GM19328 (cell line): ENCODE measurements around the gene EHMT1.
"Not testable (repeated sequence)": the region's sequence is repeated elsewhere in the genome, so short reads cannot be mapped to it uniquely, and the experiment has no call there.

Experiments
- ATAC-seq: cut with Tn5 transposase; IDR thresholded peaks from one replicate; pipeline ENCODE4 v1.9.1; 2021; ENCODE audit warnings: mild to moderate bottlenecking, moderate library complexity; ENCODE audit not compliant: unreplicated experiment

Gene EHMT1

DNA sequence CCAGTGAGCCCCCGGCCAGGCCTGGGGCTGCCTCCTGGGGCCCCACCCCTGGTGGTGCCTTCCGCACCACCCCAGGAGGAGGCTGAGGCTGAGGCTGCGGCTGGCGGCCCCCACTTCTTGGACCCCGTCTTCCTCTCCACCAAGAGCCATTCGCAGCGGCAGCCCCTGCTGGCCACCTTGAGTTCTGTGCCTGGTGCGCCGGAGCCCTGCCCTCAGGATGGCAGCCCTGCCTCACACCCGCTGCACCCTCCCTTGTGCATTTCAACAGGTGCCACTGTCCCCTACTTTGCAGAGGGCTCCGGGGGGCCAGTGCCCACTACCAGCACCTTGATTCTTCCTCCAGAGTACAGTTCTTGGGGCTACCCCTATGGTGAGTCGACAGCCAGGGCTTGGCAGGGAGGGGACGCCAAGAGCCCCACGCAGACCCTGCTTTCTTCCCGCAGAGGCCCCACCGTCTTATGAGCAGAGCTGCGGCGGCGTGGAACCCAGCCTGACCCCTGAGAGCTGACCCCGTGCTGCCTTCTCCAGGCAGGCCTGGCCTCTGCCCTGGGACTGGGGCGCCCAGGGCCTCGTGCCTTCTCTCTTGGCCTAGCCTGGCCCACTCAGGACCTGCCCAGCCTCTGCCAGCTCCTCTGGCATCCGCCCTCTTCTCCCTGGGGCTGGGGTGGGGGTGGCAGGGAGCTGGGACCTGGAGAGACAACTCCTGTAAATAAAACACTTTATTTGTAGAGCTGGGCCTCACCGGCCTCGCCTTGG lies 4.0 kb upstream of the EHMT1 start:
- no peak for ATAC-seq

DNA sequence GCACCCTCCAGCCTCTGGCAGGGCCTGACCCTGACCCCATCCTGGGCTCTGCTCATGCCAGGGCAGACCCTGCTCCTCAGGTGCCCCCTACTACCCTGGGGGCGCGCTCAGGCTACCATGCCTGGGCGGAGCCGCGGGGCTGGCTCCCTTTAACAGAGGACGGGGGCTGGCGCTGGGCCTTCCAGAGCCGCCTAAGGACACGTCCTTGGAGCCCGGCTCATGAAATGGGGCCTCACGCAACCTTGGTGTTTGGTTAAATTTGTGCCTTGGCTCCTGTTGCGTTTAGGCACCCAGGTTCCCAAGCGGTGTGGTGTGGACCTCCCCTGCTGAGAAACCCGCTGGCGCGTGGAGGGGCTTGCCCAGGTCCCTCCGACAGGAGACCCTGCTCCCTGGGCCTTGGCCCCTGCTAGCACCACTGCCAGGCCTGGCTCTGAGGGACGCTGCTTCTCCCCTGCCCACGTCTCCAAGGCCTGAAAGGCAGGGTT lies 3.4 kb upstream of the EHMT1 start:
- ATAC-seq: no peak

DNA sequence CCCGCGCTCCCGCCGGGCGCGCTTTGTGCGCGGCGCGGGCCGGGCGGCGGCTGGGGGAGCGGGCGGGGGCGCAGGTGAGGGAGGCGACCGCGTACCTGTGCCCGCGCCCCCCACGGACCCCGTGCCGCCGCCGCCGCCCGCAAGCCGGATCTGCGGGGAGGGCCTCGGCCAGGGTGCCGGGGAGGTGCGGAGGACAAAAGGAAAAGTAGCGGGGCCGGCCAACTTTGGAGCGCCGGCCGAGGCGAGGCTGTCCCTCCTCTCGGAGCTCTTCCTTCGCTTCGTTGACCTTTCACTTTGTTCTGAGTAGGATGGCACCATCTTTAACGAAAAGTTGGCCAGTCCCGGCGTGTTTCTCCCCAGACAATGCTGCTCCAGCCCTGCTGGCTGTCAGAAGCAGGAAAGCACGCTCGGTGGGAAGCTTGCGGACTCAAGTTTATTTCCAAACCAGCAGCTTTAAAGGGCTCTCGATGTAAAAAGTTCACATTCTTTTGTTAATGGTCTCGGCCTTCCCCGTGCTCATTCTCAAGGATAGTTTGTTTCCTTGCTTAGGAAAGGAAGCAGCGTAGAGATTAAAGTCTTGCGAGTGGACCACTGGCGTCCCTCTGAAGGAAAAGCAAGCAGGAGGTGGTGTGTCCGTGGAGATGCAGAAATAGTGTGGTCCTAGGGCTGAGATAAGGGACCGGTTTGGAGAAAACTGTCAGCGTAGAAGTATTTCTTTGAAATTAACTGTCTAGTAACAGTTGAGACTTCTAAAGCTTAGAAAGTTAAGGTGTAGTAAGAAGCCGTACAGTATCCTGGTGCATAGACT lies 639 bp downstream of the EHMT1 start:
- ATAC-seq: peak; percentile 19

DNA sequence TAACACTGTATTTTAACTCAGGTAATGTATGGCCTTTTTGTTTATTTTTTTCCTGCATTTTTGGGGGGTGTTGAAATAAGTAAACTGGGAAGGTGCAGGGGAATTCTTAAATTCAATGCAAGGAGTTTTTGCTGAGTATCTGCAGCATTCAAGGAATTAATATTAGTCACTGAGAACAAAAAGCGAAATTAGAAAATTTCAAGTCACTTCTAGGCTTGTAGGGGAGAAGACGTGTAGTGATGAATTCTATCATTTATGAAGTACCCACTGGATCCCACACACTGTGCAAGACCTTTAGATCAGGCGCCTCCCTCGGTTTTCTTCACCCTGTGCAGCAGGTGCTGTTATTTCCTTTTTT lies 1.2 kb downstream of the EHMT1 start:
- no peak for ATAC-seq

DNA sequence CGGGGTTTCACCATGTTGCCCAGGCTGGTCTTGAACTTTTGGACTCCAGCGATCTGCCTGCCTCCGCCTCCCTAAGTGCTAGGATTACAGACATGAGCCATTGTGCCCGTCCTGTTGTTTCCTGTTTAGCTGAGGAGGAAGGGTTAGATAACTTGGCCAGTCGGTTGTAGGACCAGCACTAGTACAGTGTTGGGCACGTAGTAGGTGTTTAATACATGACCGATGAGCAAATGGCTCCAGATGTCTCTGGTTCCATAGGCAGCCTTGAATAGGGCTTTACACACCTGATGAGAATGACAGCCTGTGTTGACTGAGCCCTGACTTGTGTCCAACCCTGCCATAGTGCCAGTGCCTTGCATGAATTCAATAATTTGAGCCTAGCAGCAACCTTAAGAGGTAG lies 1.8 kb downstream of the EHMT1 start:
- no peak for ATAC-seq

DNA sequence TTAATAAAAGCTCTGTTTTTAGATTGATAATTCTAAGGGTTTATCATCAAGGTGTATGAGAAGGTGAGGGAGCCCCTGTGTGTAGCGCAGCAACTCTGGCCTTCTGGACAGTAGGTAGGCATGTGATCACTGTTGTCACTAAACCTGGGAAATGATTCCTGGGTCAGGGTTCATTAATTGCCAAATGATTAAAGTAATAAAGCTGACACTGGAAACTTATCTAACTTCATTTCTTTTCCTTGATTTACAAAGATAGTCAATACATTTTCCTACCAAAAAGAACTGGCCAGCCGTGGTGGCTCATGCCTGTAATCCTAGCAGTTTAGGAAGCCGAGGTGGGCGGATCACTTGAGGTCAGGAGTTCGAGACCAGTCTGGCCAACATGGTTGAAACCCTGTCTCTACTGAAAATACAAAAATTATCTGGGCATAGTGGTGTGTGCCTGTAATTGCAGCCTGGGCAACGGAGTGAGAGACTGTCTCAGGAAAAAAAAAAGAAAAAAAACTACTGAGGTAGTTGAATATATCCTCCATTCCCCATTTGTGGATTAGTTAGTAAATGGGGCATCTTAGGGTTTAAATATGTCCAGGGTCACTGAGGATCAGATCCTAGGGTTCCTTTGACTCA lies 2.4 kb downstream of the EHMT1 start:
- ATAC-seq: no peak

DNA sequence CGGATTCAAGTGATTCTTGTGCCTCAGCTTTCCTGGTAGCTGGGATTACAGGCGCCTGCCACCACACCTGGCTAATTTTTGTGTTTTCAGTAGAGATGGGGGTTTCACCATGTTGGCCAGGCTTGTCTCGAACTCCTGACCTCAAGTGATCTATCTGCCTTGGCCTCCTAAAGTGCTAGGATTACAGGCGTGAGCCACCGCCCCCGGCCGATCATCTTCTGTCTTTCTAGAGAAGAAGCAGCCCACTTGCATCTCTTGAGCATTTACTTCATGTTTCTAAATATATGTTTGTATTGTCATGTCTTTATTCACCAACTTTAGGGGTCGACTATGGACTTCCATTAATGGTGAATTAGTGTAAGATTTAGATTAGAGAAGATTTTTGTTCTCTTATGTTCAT lies 3.4 kb downstream of the EHMT1 start:
- not testable (repeated sequence) for ATAC-seq

DNA sequence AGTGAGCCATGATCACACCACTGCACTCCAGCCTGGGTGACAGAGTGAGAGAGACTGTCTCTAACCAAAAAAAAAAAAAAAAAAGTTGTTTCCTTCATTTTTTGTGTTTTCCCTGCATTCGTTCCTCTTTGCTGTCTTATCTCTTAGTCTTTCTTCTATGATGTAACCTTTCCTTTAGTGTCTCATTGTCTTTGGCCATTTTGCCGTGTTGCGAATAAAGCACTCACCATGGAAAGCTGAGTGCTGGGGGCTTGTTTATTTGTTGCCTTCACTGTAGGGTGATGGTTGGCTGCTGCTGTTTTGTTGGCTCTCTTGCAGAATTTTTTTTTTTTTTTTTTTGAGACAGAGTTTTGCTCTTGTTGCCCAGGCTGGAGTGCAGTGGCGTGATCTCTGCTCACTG lies 7.7 kb downstream of the EHMT1 start:
- no peak for ATAC-seq

DNA sequence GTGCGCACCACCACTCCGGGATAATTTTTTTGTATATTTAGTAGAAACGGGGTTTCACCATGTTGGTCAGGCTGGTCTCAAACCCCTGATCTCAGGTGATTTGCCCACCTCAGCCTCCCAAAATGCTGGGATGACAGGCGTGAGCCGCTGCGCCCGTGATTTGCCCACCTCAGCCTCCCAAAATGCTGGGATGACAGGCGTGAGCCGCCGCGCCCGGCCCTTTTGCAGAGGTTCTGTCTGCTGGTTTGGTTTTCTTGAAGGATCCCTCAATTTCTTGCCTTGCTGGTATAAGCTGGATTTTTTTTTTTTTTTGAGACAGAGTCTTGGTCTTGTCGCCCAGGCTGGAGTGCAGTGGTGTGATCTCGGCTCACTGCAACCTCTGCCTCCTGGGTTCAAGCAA lies 8.6 kb downstream of the EHMT1 start:
- ATAC-seq: not testable (repeated sequence)

DNA sequence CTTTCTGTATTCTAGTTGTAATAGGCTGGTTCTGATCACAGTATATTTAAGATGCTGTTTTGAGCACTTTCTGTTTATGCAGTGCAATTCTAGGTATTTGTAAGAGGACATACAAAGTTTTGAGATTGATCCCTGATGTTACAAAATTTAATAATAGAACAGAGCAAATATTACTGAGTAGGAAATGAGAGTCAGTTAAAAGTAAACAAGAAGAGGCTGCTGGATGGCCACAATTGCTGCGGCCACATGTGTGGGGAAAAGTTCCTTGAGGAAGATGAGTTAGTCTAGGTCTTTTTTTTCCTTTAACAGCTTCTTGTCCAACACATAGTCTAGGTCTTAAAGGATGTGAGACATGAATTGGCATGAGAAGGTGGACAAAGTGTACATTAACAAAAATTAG lies 11.3 kb downstream of the EHMT1 start:
- no peak for ATAC-seq

DNA sequence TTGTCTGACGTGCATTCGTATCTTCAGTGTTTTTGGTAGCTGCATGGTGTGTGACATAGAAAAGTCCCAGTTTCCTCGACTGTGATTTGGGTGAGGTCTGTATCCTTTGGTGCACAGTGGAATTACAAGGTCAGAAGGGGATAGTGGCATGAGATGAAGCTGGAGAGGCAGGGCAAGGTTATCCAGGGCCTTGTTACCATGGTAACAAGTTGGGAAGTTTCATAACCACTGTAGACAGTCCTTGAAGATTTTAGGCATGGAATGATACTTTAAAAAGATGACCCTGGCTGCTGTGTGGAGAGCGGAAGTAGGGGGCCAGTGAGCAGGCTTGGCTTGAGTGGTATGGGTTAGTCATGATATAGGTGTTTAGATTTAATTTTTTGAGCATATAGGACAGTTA lies 11.9 kb downstream of the EHMT1 start:
- ATAC-seq: no peak

DNA sequence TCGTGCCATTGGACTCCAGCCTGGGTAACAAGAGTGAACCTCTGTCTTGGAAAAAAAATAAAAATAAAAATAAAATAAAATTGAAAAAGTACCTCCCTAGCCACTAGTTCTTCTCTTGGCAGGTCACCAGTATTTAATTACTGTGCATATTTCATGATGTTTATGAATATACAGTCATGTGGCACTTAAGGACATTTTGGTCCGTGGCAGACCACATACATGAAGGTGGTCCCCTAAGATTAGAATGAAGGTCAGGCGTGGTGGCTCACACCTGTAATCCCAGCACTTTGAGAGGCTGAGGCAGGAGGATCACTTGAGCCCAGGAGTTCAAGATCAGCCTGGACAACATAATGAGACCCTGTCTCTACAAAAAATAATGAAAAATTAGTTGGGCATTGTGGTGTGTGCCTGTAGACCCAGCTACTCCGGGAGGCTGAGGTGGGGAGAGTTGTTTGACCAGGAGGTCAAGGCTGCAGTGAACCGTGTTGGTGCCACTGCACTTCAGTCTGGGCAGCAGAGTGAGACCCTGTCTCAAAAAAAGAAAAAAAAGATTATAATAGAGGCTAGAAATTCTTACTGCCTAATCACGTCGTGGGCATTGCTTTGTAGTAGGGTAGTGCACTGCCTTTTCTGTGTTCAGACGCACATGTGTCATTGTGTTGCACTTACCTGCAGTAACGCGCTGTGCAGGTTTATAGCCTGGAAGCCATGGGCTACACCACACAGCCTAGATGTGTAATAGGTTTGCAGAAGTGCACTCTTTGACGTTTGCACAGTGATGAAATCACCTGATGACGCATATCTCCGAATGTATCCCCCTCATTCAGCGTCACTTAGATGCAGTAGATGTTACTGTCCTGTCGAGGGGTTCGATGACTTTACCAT lies 12.8 kb downstream of the EHMT1 start:
- ATAC-seq: no peak

DNA sequence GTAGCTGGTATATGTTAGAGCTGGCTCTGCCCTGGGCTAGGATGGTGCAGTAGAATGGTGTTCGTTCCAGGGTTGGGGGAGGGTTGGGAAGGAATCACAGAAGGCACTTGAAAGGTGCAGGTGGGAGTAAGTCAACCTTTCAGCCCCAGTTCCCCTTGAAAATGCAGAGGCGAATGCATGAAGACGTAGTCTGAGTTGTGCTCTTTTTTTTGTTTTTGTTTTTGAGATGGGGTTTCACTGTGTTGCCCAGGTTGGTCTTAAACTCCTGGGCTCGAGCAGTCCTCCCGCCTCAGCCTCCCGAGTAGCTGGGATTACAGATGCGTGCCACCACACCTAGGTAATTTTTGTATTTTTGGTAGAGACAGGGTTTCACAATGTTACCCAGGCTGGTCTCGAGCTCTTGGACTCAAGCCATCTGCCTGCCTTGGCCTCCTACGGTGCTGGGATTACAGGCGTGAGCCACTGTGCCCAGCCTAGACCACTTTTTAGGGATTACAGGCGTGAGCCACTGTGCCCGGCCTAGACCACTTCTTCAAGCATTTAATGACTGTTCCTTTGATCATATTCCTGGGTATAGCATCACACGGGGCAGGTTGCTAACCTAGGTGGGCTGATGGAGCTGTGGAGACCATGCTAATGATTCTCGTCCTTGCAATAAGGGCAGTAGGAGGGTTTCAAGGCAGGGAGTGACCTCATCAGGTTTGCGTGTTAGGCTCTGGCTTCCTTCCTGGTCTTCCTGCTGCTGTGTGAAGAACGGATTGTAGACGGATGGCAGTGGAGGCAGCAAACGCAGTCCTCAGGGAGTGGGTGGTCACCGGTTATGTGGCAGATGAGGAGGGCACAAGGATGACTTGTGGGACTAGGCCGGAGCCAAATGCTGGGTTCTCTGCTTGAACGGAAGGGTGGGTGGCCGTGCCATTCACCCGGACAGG lies 13.7 kb downstream of the EHMT1 start:
- no peak for ATAC-seq

DNA sequence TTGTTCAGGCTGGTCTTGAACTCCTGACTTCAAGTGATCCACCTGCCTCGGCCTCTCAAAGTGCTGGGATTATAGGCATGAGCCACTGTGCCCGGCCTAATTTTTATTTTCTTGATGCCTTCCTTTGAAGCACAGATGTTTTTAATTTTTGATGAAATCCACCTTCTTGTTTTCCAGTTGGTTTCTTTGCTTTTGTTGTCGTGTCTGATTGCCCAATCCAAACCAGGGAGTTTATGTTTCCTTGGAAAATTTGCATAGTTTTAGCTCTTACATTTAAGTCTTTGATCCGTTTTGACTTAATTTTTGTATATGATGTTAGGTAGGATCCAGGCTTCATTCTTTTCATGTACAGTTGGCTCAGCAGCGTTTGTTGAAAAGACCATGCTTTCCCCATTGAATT lies 15.2 kb downstream of the EHMT1 start:
- ATAC-seq: no peak

DNA sequence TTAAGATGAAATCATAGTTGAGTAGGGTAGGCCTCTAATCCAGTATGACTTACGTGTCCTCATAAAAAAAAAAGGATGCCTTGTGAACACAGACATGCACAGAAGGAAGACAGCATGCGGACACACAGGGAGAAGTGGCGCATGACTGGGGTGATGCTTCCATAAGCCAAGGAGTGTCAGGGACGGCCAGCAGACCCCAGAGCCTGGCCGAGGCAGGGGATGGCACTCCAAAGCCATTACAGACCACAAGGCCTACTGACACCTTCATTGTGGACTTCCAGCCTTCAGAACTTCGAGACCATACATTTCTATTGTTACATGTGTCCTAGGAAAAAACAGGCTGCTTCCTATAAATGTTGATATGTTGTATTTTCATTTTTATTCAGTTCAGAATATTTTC lies 19.9 kb downstream of the EHMT1 start:
- ATAC-seq: no peak

DNA sequence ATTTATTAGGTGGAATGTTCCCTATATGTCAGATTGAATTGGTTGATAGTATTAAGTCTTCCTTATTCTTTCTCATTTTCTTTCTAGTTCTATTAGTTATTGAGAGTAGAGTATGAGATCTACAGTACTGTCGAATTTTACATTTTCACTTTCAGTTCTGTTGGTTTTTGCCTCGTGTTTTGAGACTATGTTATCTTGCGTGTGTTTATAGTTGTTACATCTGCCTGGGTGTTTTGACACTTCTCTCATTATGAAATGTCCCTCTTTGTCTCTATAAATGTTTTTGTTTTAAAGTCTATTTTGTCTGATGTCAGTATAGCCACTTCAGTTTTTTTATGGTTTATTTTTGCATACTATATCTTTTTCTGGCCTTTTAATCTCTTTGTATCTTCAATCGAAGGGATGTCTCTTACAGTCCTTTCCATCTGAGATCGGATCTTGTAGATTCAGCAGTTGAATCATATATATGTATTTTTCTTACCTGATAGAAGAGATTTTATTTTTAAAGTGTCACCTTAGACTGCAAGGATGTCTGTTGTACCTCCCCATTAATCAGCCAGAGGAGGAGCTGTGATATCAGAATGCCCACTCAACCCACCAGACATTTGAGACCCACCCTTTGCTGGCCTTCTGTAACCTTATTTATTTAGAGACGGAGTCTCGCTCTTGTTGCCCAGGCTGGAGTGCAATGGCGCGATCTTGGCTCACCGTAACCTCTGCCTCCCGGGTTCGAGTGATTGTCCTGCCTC lies 20.7 kb downstream of the EHMT1 start:
- no peak for ATAC-seq

DNA sequence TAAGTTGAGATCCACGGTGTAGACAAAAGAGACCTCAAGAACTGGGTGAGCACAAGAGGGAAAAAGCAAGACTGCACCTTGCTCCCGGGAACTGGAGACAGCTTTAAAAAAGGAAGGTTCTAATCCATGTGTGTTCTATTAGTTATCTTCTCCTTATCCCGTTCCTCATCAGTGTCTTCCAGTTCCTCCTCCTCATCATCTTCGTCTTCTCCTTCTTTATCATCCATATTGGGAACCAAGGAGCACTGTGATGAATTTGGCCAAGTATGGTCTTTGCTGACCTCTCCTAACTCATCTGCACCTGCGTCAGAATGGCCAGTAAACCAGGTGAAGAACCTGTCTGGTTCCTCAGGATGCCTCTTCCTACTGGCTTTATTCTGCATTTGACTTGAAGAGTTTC lies 22.1 kb downstream of the EHMT1 start:
- ATAC-seq: no peak

DNA sequence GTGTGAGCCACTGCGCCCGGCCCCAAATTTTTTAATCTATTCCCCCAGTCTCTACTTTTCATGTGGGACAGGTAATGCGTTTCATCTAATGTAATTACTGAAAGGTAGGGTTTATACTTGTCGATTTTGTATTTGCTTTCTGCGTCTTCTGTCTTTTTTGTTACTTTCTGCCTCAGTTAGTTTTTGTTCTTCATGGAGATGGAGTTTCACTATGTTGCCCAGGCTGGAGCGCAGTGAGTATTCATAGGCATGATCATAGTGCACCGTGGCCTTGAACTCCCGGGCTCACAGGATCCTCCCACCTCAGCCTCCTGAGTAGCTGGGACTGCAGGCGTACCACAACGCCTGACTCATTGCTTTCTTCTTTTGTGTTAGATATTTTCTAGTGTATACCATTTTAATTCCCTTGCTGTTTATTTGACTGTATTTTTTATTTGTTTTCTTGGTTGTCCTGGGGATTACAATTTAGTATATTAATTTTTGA lies 23.4 kb downstream of the EHMT1 start:
- ATAC-seq: no peak

DNA sequence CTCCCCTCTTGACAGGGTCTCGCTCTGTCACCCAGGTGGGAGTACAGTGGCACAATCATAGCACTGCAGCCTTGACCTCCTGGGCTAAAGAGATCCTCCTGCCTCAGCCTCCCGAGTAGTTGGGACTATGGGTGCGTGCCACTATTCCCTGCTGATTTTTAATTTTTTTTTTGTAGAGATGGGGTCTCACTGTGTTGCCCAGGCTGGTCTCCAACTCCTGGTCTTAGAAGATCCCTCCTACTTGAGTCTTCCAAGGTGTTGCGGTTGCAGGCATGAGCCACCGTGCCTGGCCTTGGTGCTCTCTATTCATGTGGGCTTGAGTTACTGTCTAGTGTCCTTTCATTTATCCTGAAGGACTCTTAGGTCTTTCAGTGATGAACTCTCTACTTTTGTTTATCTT lies 24.1 kb downstream of the EHMT1 start:
- ATAC-seq: no peak
